ENCODE results near the gene ZFAND2A.
"Not testable (repeated sequence)": the region's sequence is repeated elsewhere in the genome, so short reads cannot be mapped to it uniquely, and the experiment has no call there.

Gene ZFAND2A

DNA sequence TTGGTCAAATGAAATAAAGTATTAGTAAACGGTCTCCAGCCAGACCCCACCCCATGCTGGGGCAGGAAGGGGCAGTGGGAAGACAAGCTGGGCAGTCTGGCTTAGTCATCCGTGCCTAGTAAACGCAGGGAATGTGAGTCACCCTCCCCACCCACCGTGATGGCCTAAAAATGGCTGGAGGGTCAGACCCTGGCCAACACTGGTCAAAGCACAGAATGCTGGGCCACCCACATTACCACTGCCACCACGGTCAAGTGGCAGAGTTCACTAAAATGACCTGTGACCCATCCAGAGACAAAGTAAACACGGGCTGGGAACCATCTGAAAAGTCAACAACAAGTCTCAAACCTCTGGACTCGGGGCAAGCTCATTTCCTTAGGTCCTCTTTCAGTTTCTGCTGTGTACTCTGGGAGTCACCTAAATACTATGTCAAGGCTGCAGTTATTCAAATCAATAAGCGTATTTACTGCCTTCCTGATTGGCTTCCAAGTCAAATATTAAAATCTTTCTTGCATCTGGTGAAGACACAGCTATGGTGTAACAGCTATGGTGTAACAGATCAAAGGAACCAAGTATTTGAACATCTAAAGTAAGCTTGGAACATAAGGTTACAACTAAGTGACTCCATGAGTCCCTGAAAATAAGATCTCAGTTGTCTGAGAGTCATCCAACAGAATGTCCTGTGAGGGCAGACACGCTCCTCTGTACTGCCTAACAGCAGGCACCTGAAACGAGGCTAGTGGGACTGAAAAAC, 3.0 kb downstream of the ZFAND2A start:
- TF ChIP-seq, protein P1, sequence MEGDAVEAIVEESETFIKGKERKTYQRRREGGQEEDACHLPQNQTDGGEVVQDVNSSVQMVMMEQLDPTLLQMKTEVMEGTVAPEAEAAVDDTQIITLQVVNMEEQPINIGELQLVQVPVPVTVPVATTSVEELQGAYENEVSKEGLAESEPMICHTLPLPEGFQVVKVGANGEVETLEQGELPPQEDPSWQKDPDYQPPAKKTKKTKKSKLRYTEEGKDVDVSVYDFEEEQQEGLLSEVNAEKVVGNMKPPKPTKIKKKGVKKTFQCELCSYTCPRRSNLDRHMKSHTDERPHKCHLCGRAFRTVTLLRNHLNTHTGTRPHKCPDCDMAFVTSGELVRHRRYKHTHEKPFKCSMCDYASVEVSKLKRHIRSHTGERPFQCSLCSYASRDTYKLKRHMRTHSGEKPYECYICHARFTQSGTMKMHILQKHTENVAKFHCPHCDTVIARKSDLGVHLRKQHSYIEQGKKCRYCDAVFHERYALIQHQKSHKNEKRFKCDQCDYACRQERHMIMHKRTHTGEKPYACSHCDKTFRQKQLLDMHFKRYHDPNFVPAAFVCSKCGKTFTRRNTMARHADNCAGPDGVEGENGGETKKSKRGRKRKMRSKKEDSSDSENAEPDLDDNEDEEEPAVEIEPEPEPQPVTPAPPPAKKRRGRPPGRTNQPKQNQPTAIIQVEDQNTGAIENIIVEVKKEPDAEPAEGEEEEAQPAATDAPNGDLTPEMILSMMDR (conservative IDR thresholded peaks at IDR 0.05; ENCODE audit: control insufficient read depth, insufficient read depth, low read depth, low read length), result no peak
- DNase-seq (ENCODE audit: low read depth), result peak; percentile 64
- no peak overlapping the region for H3K4me3 ChIP-seq (ENCODE audit: control insufficient read depth, low read depth, low read length)

DNA sequence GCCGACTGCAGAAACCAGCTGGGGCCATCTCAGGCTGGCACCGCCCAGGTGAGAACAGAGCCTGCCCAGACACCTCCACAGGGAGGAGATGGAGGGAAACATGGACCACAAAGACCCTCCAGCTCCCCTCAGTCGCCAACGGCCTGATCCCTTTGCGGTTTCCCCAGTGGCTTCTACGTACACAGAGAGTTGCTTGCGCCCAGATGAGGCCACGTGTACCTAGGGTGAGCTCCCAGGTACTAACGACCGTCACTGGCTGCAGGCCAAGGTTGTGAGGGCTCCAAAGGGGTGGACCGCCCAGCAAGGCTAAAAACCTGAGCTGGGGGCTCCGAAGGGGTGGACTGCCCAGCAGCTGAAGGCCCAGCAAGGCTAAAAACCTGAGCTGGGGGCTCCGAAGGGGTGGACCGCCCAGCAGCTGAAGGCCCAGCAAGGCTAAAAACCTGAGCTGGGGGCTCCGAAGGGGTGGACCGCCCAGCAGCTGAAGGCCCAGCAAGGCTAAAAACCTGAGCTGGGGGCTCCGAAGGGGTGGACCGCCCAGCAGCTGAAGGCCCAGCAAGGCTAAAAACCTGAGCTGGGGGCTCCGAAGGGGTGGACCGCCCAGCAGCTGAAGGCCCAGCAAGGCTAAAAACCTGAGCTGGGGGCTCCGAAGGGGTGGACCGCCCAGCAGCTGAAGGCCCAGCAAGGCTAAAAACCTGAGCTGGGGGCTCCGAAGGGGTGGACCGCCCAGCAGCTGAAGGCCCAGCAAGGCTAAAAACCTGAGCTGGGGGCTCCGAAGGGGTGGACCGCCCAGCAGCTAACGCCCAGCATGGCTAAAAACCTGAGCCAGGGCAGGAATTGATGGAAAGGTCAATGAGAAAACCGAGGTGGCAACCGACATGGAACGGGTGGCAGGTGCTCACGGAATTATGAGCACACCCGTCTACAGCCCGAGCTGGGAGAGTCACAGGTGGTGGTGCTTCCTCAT, 3.9 kb downstream of the ZFAND2A start:
- DNase-seq (ENCODE audit: low read depth), result not testable (repeated sequence)

DNA sequence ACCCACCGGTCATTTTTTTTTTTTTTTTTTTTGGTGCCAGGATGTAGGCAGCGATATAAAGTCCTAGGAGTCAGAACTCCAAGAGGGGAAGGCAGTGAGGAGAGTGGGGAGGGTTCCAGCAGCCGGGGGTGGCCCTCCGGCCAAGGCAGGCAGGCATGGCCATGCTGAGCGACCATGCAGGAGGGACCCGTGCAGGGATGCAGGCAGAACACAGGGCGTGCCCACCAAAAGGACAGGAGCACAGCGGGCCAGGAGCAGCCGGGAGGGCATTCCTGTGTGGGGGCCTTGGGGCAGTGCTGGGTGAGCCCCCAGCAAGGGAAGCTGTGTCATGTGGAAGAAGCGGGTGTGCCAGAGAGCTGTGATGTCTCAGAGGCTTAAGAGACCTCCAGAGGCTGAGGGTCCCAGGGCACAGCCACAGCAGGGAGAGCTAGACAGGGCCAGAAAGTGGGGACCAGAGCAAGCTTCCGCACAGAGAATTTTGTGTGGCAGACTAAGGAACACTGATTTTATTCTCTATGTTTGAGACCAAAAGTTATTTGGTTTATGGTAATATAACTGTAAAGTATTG, 5.7 kb downstream of the ZFAND2A start:
- DNase-seq (ENCODE audit: low read depth), result no peak
- H3K4me3 ChIP-seq (ENCODE audit: control insufficient read depth, low read depth, low read length), result no peak overlapping the region
- TF ChIP-seq, protein P1 (conservative IDR thresholded peaks at IDR 0.05; ENCODE audit: control insufficient read depth, insufficient read depth, low read depth, low read length), result no peak

More for the DNA sequence above, 3.9 kb downstream of the ZFAND2A start:
- H3K4me3 ChIP-seq (ENCODE audit: control insufficient read depth, low read depth, low read length), result not testable (repeated sequence)

DNA sequence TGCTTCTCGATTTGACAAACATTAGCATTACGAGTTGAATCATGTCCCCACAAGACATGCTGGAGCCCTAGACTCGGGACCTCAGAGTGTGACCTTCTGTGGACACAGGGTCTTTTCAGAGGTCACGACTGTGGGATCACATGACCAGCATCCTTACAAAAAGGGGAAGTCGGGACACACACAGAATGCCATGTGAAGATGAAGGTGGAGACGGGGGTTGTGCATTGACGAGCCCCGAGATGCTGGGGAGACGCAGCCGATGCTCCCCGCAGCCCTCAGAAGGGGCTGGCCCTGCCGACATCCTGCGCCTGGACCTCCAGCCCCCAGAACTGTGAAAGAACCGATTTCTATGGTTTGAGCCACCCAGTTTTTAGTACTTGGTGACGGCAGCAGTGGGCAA, 7.5 kb downstream of the ZFAND2A start:
- no peak overlapping the region for H3K4me3 ChIP-seq (ENCODE audit: control insufficient read depth, low read depth, low read length)
- TF ChIP-seq, protein P1 (conservative IDR thresholded peaks at IDR 0.05; ENCODE audit: control insufficient read depth, insufficient read depth, low read depth, low read length), result no peak
- DNase-seq (ENCODE audit: low read depth), result no peak

DNA sequence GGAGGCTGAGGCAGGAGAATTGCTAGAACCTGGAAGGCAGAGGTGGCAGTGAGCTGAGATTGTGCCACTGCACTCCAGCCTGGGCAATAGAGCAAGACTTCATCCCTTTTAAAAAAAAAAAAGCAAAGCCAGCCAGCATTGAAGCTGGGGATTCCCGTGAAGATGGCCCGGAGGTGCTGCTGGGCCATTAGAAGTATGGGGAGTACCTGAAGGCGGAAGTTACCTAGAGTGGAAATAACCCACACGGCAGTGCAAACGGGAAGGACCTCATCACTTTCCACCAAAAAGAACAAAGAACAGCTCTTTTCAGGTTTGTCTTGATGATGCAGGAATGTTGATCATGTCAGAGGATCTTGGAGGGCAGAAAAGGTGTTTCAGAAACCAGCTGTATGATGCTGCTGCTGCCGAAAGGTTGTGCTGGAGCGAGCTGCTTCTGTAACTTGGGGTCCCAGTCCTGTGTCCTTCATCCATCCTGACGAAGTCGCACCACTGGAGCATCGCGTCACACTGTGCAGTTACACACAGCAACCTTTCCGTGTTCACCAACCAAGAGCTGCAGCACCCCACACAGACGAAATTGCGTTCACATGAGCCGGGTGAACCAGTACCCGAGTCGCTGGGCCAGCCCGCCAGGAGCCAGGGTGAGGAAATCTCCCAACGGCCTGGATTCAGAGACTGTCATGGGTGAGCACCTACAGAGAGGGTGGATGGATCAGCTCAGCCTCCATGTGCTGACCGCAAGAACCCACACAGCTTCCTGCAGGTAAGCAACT, 8.2 kb downstream of the ZFAND2A start:
- no peak for DNase-seq (ENCODE audit: low read depth)
- TF ChIP-seq, protein P1 (conservative IDR thresholded peaks at IDR 0.05; ENCODE audit: control insufficient read depth, insufficient read depth, low read depth, low read length), result no peak

DNA sequence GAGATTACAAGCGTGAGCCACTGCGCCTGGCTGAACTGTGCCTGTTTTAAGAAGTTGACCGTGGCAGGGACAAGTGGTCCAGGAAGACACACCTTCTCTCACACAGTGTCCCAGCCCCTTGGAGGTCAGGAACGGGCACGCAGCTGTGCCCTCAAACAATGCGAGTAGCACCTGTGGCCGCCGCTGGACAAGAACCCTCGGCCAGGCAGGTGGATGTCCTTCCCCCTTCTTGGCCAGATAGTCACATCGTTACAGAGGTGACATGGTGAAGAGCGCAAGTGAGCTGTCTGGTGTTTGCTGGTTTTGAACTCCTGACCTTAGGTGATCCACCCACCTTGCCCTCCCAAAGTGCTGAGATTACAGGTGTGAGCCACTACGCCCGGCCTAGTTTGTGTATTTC, 8.8 kb downstream of the ZFAND2A start:
- no peak for DNase-seq (ENCODE audit: low read depth)
- TF ChIP-seq, protein P1 (conservative IDR thresholded peaks at IDR 0.05; ENCODE audit: control insufficient read depth, insufficient read depth, low read depth, low read length), result no peak
- H3K4me3 ChIP-seq (ENCODE audit: control insufficient read depth, low read depth, low read length), result no peak overlapping the region

More for the DNA sequence above, 8.2 kb downstream of the ZFAND2A start:
- no peak overlapping the region for H3K4me3 ChIP-seq (ENCODE audit: control insufficient read depth, low read depth, low read length)
